Renal cortex interstitium (tissue), 11 donors: ENCODE measurements around the gene TBX4. TPM values are rescaled to one million over a fixed set of nuclear protein-coding genes. Genes with fewer than 3 reads are reported as not detected.
"Not testable (repeated sequence)": the region's sequence is repeated elsewhere in the genome, so short reads cannot be mapped to it uniquely, and the experiment has no call there.

Experiments
- DNase-seq, 11 donors: peaks; one replicate each; pipeline ENCODE4 v3.0.0-alpha.2; 2013; ENCODE audit warnings: low read depth in 9 of 11, low spot score in 4 of 11; ENCODE audit errors: extremely low read depth in 1 of 11
- polyA plus RNA-seq, 3 donors: library from polyadenylated mRNA; unstranded; fragments of 120-200 nt; gene quantifications; one replicate each; pipeline ENCODE4 v1.2.1, GENCODE V29; 2013; ENCODE audit not compliant: insufficient read length in 3 of 3

Gene TBX4
- polyA plus RNA-seq, 3 donors = 0.11 to 0.39 (median 0.29) TPM

- no peak for DNase-seq
These were observed 36.9 kb downstream of the TBX4 start for GRCh38 chr17:61488878-61489718.

- no peak for DNase-seq
These were observed 37.7 kb downstream of the TBX4 start for GRCh38 chr17:61489719-61490490.

GRCh38 chr17:61490540-61490975, 38.3 kb downstream of the TBX4 start:
- no peak for DNase-seq

GRCh38 chr17:61491981-61492380, 39.8 kb downstream of the TBX4 start:
- no peak for DNase-seq

- DNase-seq = no peak
These were observed 40.7 kb downstream of the TBX4 start for GRCh38 chr17:61492759-61493526.

GRCh38 chr17:61493830-61494324, 41.7 kb downstream of the TBX4 start:
- DNase-seq = not testable (repeated sequence)

- no peak for DNase-seq
These were observed 42.3 kb downstream of the TBX4 start for GRCh38 chr17:61494325-61495160.

GRCh38 chr17:61495161-61495857, 43.1 kb downstream of the TBX4 start:
- no peak for DNase-seq

GRCh38 chr17:61496174-61496956, 44.1 kb downstream of the TBX4 start:
- DNase-seq = no peak

- no peak for DNase-seq
These were observed 44.9 kb downstream of the TBX4 start for GRCh38 chr17:61496957-61497653.

GRCh38 chr17:61498042-61498994, 46.1 kb downstream of the TBX4 start:
- no peak for DNase-seq

GRCh38 chr17:61499632-61500031, 47.4 kb downstream of the TBX4 start:
- DNase-seq = no peak

GRCh38 chr17:61500287-61500686, 48.1 kb downstream of the TBX4 start:
- no peak for DNase-seq

- no peak for DNase-seq
These were observed 50.1 kb downstream of the TBX4 start for GRCh38 chr17:61502292-61502691.

- DNase-seq = no peak
These were observed 51.7 kb downstream of the TBX4 start for GRCh38 chr17:61503961-61504360.
